Measurements from ENCODE around the gene SLC15A3. TPM values are rescaled to one million over a fixed set of nuclear protein-coding genes. Genes with fewer than 3 reads are reported as not detected.

The SLC15A3 gene
- polyA plus RNA-seq, 1 donor from 2014 or later = not detected

DNA sequence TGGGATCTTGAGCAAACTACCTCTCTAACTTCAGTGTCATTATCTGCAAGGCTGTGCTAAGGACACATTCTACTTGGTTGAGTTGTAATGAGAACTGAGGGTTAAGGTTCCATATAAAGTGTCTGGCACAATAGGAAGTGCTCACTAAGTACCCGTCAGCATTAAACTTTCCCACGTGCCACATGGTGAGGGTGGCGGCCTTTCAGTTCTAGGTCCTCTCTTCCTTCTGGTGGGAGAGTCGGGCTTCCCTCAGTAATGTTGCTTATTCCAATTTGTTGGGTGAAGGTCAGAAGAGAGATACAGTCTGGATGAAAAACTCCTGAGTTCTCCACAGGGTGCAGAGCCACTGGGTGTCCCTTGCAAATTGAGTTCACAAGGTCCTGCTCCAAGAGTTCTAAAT is 14.9 kb upstream of the SLC15A3 start:
- no peaks in the 10 kb centered on the region for H4K20me1 ChIP-seq (ENCODE audit: insufficient read depth)
- H3K27ac ChIP-seq (ENCODE audit: low read length) = no peak overlapping the region
- no peaks in the 10 kb centered on the region for H3K9me2 ChIP-seq (ENCODE audit: insufficient read depth, low read length)
- no peak overlapping the region for H3K4me2 ChIP-seq (ENCODE audit: low read length)
- H3K79me2 ChIP-seq (replicated peaks; ENCODE audit: insufficient read depth, low read length) = no peaks in the 10 kb centered on the region
- no peaks in the 10 kb centered on the region for H3K9me3 ChIP-seq (ENCODE audit: low read length)
- TF ChIP-seq SMC3 (conservative IDR thresholded peaks at IDR 0.05; ENCODE audit: poor library complexity) (no peak), EP300 (conservative IDR thresholded peaks at IDR 0.05; ENCODE audit: poor library complexity, severe bottlenecking) (no peak), MXI1 (conservative IDR thresholded peaks at IDR 0.05; ENCODE audit: poor library complexity, severe bottlenecking) (no peak), CTCF (IDR thresholded peaks at IDR 0.05; ENCODE audit: poor library complexity, severe bottlenecking) (no peak), RAD21 (conservative IDR thresholded peaks at IDR 0.05) (no peak), TAF1 (IDR thresholded peaks at IDR 0.05; ENCODE audit: low read depth) (no peak), REST (IDR thresholded peaks at IDR 0.05; ENCODE audit: borderline replicate concordance) (no peak), POLR2AphosphoS5 (IDR thresholded peaks at IDR 0.05) (no peak)
- no peaks in the 10 kb centered on the region for H3K36me3 ChIP-seq (ENCODE audit: insufficient read depth, low read length)
- no peaks in the 10 kb centered on the region for H3F3A ChIP-seq (ENCODE audit: insufficient read depth, low read length, poor library complexity, severe bottlenecking)
- no peak overlapping the region for H3K9ac ChIP-seq (ENCODE audit: low read length)
- H3K27me3 ChIP-seq (ENCODE audit: insufficient read depth, low read depth, low read length) = no peaks in the 10 kb centered on the region
- H2AFZ ChIP-seq (ENCODE audit: low read depth, low read length) = no peak overlapping the region
- no peak overlapping the region for H3K4me3 ChIP-seq (ENCODE audit: low read length)

DNA sequence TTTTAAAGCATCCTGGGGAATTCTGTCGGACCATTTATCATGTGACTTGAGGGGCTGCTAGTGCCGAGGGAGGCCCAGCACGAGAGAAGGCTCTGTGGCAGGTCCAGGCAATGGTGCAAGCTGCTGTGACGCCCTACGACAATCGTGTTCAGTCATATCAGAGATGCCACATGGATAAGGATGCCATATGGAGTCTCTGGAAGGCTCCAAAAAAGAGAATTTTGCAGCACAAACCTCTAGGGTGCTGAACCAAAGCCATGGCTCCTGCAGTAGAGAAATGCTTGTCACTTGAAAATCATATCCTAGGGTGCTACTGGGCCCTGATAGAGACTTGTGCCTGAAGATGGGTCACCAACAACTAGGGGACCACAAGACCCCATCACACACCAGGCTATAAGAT is 12.8 kb upstream of the SLC15A3 start:
- Histone ChIP-seq H3F3A (ENCODE audit: insufficient read depth, low read length, poor library complexity, severe bottlenecking) (no peaks in the 10 kb centered on the region), H3K9me3 (ENCODE audit: low read length) (no peaks in the 10 kb centered on the region), H4K20me1 (ENCODE audit: insufficient read depth) (no peaks in the 10 kb centered on the region), H2AFZ (ENCODE audit: low read depth, low read length) (no peak overlapping the region), H3K27me3 (ENCODE audit: insufficient read depth, low read depth, low read length) (no peaks in the 10 kb centered on the region), H3K27ac (ENCODE audit: low read length) (no peak overlapping the region), H3K9me2 (ENCODE audit: insufficient read depth, low read length) (no peaks in the 10 kb centered on the region), H3K4me3 (ENCODE audit: low read length) (no peak overlapping the region), H3K36me3 (ENCODE audit: insufficient read depth, low read length) (no peaks in the 10 kb centered on the region), H3K4me2 (ENCODE audit: low read length) (no peak overlapping the region), H3K9ac (ENCODE audit: low read length) (no peak overlapping the region), H3K79me2 (replicated peaks; ENCODE audit: insufficient read depth, low read length) (no peaks in the 10 kb centered on the region)
- TF ChIP-seq REST (IDR thresholded peaks at IDR 0.05; ENCODE audit: borderline replicate concordance) (no peak), CTCF (IDR thresholded peaks at IDR 0.05; ENCODE audit: poor library complexity, severe bottlenecking) (no peak), EZH2 (IDR thresholded peaks at IDR 0.05; ENCODE audit: borderline replicate concordance, insufficient read depth, low read length, poor library complexity, severe bottlenecking) (no peak), MXI1 (conservative IDR thresholded peaks at IDR 0.05; ENCODE audit: poor library complexity, severe bottlenecking) (no peak), SMC3 (conservative IDR thresholded peaks at IDR 0.05; ENCODE audit: poor library complexity) (no peak)
